Esophagus muscularis mucosa (tissue), 4 donors: ENCODE data around the gene GGCX. TPM values are rescaled to one million over a fixed set of nuclear protein-coding genes. Genes with fewer than 3 reads are reported as not detected.

Source experiments
- DNase-seq: peaks from one replicate; pipeline ENCODE4 v3.0.0-alpha.2; 2017; ENCODE audit errors: extremely low spot score
- H3K27ac ChIP-seq, 4 donors: fragments of 200-600 bp; sonication (generic); replicated peaks in 1 of 4; 1 replicate in 3 of 4; 2 replicates in 1 of 4; pipeline ENCODE4 v1.5.1; 2016 to 2019; ENCODE audit warnings: mild to moderate bottlenecking in 1 of 4
- H3K27me3 ChIP-seq, 4 donors: fragments of 200-600 bp; sonication (generic); one replicate each; pipeline versions ENCODE4 v1.5.1 to v1.6.0; 2016 to 2019
- H3K36me3 ChIP-seq, 4 donors: fragments of 200-600 bp; sonication (generic); one replicate each; pipeline ENCODE4 v1.5.1; 2016 to 2019
- H3K4me1 ChIP-seq, 4 donors: fragments of 200-600 bp; sonication (generic); one replicate each; pipeline ENCODE4 v1.5.1; 2016 to 2019
- H3K4me3 ChIP-seq, 4 donors: fragments of 200-600 bp; sonication (generic); 1 replicate in 2 of 4; 2 replicates in 2 of 4; pipeline ENCODE4 v1.5.1; 2016 to 2019; ENCODE audit warnings: mild to moderate bottlenecking in 4 of 4, moderate library complexity in 1 of 4
- H3K9me3 ChIP-seq, 4 donors: fragments of 200-600 bp; sonication (generic); 1 replicate in 3 of 4; 2 replicates in 1 of 4; pipeline ENCODE4 v1.5.1; 2016 to 2019
- EP300 ChIP-seq: sonication (generic); formaldehyde crosslinking; IDR thresholded peaks from one replicate; pipeline ENCODE4 v1.6.1; 2017; ENCODE audit warnings: antibody characterized with exemption
- POLR2A ChIP-seq: fragments of 450-650 bp; IDR thresholded peaks from one replicate; pipeline ENCODE4 v1.6.1; 2017; ENCODE audit warnings: antibody characterized with exemption, moderate library complexity, mild to moderate bottlenecking, low read depth
- POLR2AphosphoS5 ChIP-seq, 2 donors: sonication (generic); formaldehyde crosslinking; IDR thresholded peaks; one replicate each; pipeline ENCODE4 v1.6.1; 2017; ENCODE audit warnings: antibody characterized with exemption in 2 of 2
- WGBS: methylation state at CpG from one replicate; pipeline ENCODE4 v1.1.5; 2018; 5-methylcytosine and 5-hydroxymethylcytosine counted together
- intact Hi-C: fragments of 100-400 bp; cut with DNase I; formaldehyde crosslinking; loops from one replicate; pipeline ENCODE4 v1.15.1; 2023
- total RNA-seq, 4 donors: library from RNA; depleted of rRNA; stranded (reverse); fragments of >200 nt; gene quantifications; one replicate each; pipeline versions ENCODE4 v1.1.0 to v1.2.1, GENCODE V29; 2016
- TF ChIP-seq, protein P1 (sequence below), 3 experiments: fragments of 200-600 bp in 2 of 3; fragments of 450-650 bp in 1 of 3; sonication (generic) in 2 of 3; IDR thresholded peaks; one replicate each; pipeline ENCODE4 v1.5.1; 2017 to 2019; ENCODE audit warnings: antibody characterized with exemption in 3 of 3, mild to moderate bottlenecking in 2 of 3, moderate library complexity in 1 of 3

The GGCX gene
- total RNA-seq, 4 donors from 2014 or later: 15.0 to 25.3 (median 19.5) TPM

GRCh38 chr2:85598594-85599340 is 37.5 kb upstream of the GGCX start:
- H3K27me3 ChIP-seq: no peaks in the 10 kb centered on the region
- TF ChIP-seq EP300 (no peak), POLR2AphosphoS5 (IDR thresholded peaks at IDR 0.05) (no peak), POLR2A (no peak)
- TF ChIP-seq, protein P1, sequence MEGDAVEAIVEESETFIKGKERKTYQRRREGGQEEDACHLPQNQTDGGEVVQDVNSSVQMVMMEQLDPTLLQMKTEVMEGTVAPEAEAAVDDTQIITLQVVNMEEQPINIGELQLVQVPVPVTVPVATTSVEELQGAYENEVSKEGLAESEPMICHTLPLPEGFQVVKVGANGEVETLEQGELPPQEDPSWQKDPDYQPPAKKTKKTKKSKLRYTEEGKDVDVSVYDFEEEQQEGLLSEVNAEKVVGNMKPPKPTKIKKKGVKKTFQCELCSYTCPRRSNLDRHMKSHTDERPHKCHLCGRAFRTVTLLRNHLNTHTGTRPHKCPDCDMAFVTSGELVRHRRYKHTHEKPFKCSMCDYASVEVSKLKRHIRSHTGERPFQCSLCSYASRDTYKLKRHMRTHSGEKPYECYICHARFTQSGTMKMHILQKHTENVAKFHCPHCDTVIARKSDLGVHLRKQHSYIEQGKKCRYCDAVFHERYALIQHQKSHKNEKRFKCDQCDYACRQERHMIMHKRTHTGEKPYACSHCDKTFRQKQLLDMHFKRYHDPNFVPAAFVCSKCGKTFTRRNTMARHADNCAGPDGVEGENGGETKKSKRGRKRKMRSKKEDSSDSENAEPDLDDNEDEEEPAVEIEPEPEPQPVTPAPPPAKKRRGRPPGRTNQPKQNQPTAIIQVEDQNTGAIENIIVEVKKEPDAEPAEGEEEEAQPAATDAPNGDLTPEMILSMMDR (IDR thresholded peaks at IDR 0.05): no peak
- DNase-seq: no peak
- WGBS: 85% methylated on average over 13 of the region's 14 CpGs
- H3K9me3 ChIP-seq: no peaks in the 10 kb centered on the region
- intact Hi-C loops: loop anchor here (5.0 kb wide), 1 partner anchor 36 kb away; the partner anchor contains the start of gene GGCX
- no peak overlapping the region for H3K4me3 ChIP-seq
- no peak overlapping the region for H3K27ac ChIP-seq
- H3K4me1 ChIP-seq: peaks cover 40 to 67% (median 58%) of the 10 kb centered on the region in 4 donors
- peaks cover 15 to 46% (median 44%) of the 10 kb centered on the region in 4 donors for H3K36me3 ChIP-seq

DNA sequence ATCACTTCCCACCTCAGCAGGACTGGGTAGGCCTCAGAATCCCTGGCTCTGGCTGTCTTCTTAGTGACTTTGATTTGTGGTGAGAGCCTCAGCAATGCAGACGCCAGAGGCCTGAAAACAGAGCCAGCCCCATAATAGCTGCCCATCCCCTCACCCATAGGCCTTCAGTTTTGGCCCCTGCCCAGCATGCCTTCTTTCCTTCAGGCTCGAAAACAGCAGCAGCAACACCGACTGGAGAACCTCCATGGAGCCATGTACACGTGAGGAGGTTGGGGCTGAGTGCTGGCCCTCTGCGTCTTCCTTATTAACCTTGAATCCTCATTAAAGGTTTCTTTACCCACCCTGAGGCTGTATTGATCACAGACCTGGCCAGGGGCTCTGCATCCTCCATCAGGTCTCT is 35.9 kb upstream of the GGCX start:
- intact Hi-C loops: loop anchor here (5.0 kb wide), 1 partner anchor 35 kb away; the partner anchor contains the start of gene GGCX
- Histone ChIP-seq H3K4me1 (peaks cover 36 to 62% (median 52%) of the 10 kb centered on the region in 4 donors), H3K27ac (peak overlapping the region in 2 of 4 donors; percentile 88 to 90), H3K36me3 (peaks cover 15 to 53% (median 48%) of the 10 kb centered on the region in 4 donors), H3K4me3 (no peak overlapping the region), H3K9me3 (no peaks in the 10 kb centered on the region), H3K27me3 (no peaks in the 10 kb centered on the region)
- no peak for DNase-seq
- no peak for TF ChIP-seq EP300
- 70% methylated on average over 5 of the region's 5 CpGs for WGBS

DNA sequence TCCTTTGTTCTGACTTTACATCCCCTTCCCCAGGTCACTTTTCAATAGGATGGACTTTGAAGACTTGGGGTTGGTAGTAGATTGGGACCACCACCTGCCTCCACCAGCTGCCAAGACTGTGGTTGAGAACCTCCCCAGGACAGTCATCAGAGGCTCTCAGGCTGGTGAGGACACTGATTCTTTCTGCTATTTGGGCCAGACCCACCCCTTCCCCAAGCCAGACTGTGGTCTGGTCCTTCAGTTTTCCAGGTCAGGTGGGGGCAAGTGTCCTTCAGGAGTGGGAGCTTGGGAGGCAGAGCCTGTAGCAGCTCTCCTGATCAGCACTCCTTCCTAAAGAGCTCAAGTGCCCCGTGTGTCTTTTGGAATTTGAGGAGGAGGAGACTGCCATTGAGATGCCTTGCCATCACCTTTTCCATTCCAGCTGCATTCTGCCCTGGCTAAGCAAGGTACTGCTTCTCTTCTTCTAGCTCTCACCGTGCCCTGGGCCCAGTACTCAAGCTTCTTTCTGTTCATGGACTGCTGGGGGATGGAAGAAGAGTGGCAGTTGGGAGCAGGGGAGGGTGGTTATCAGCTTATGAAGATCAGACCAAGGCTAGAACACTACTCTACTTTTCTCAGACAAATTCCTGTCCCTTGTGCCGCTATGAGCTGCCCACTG is 35.3 kb upstream of the GGCX start:
- TF ChIP-seq, protein P1 (IDR thresholded peaks at IDR 0.05): no peak
- no peak for TF ChIP-seq EP300
- no peak for TF ChIP-seq POLR2A
- no peak for TF ChIP-seq POLR2AphosphoS5 (IDR thresholded peaks at IDR 0.05)
- Histone ChIP-seq H3K4me1 (peaks cover 40 to 60% (median 53%) of the 10 kb centered on the region in 4 donors), H3K27me3 (no peaks in the 10 kb centered on the region), H3K36me3 (peaks cover 15 to 53% (median 48%) of the 10 kb centered on the region in 4 donors), H3K9me3 (no peaks in the 10 kb centered on the region), H3K27ac (peak overlapping the region; percentile 88 to 97 (median 90)), H3K4me3 (peak overlapping the region; percentile 65 to 94 (median 80))
- intact Hi-C loops: loop anchor here (5.0 kb wide), 1 partner anchor 34 kb away; the partner anchor contains the start of gene GGCX
- DNase-seq: no peak
- WGBS: 94% methylated on average over 2 of the region's 3 CpGs

- H3K36me3 ChIP-seq: peaks cover 15 to 51% (median 46%) of the 10 kb centered on the region in 4 donors
- no peak for DNase-seq
- peak overlapping the region; percentile 88 to 97 (median 90) for H3K27ac ChIP-seq
- no peaks in the 10 kb centered on the region for H3K27me3 ChIP-seq
- H3K9me3 ChIP-seq: no peaks in the 10 kb centered on the region
- intact Hi-C loops: loop anchor here (5.0 kb wide), 1 partner anchor 34 kb away; the partner anchor contains the start of gene GGCX
- H3K4me1 ChIP-seq: peaks cover 40 to 60% (median 53%) of the 10 kb centered on the region in 4 donors
- WGBS: 4% methylated on average over 10 of the region's 10 CpGs
- peak overlapping the region; percentile 65 to 94 (median 80) for H3K4me3 ChIP-seq
- TF ChIP-seq EP300 (no peak), POLR2A (no peak), POLR2AphosphoS5 (IDR thresholded peaks at IDR 0.05) (no peak)
- TF ChIP-seq, protein P1 (IDR thresholded peaks at IDR 0.05): no peak
Observed at GRCh38 chr2:85596026-85596333, 34.7 kb upstream of the GGCX start.
